GM18499 (cell line): ENCODE data around the gene PSIP1.
"Not testable (repeated sequence)": the region's sequence is repeated elsewhere in the genome, so short reads cannot be mapped to it uniquely, and the experiment has no call there.

Experiments
- ATAC-seq: cut with Tn5 transposase; IDR thresholded peaks from one replicate; pipeline ENCODE4 v1.9.1; 2021; ENCODE audit warnings: moderate number of reproducible peaks; ENCODE audit not compliant: insufficient read depth, unreplicated experiment

Gene PSIP1

GRCh38 chr9:15510789-15511575 is at the start of gene PSIP1:
PSIP1 (minus strand) TSS chr9:15510970; CDS start chr9:15510188, 782 bp downstream.
- peak; percentile 77 for ATAC-seq

GRCh38 chr9:15553528-15553898 is 42.7 kb upstream of the PSIP1 start:
- ATAC-seq = peak; percentile 15

GRCh38 chr9:15552636-15553527 is 42.1 kb upstream of the PSIP1 start, which contains the start of gene CCDC171:
CCDC171 (plus strand) TSS chr9:15553043; CDS start chr9:15564089, 11,046 bp downstream.
- ATAC-seq = peak; percentile 59

GRCh38 chr9:15549611-15550010 is 38.8 kb upstream of the PSIP1 start:
- no peak for ATAC-seq

GRCh38 chr9:15543047-15543813 is 32.5 kb upstream of the PSIP1 start:
- ATAC-seq = no peak

GRCh38 chr9:15542624-15543023 is 31.9 kb upstream of the PSIP1 start:
- no peak for ATAC-seq

- no peak for ATAC-seq
These were observed 31.1 kb upstream of the PSIP1 start for GRCh38 chr9:15541872-15542271.

GRCh38 chr9:15531380-15531779 is 20.6 kb upstream of the PSIP1 start:
- ATAC-seq = no peak

GRCh38 chr9:15529566-15530324 is 19.0 kb upstream of the PSIP1 start:
- peak; percentile 65 for ATAC-seq

- not testable (repeated sequence) for ATAC-seq
These were observed 16.3 kb upstream of the PSIP1 start for GRCh38 chr9:15527035-15527434.

- no peak for ATAC-seq
These were observed 15.2 kb upstream of the PSIP1 start for GRCh38 chr9:15525958-15526357.

GRCh38 chr9:15524845-15525455 is 14.2 kb upstream of the PSIP1 start:
- ATAC-seq = no peak

GRCh38 chr9:15522130-15522755 is 11.5 kb upstream of the PSIP1 start:
- no peak for ATAC-seq

- no peak for ATAC-seq
These were observed 10.5 kb upstream of the PSIP1 start for GRCh38 chr9:15521254-15521653.

- ATAC-seq = no peak
These were observed 9.1 kb upstream of the PSIP1 start for GRCh38 chr9:15519831-15520230.

- ATAC-seq = no peak
These were observed 2.6 kb upstream of the PSIP1 start for GRCh38 chr9:15513335-15513734.

- ATAC-seq = no peak
These were observed 2.1 kb upstream of the PSIP1 start for GRCh38 chr9:15512889-15513288.

GRCh38 chr9:15512204-15512603 is 1.4 kb upstream of the PSIP1 start:
- no peak for ATAC-seq
